Naive thymus-derived CD8-positive, alpha-beta T cell (primary cell): ENCODE data around the gene MSH3. TPM values are rescaled to one million over a fixed set of nuclear protein-coding genes. Genes with fewer than 3 reads are reported as not detected.
"Not testable (repeated sequence)": the region's sequence is repeated elsewhere in the genome, so short reads cannot be mapped to it uniquely, and the experiment has no call there.

ENCODE experiments used
- ATAC-seq, 2 donors: fragments of 150-1000 bp; cut with Tn5 transposase in 1 of 2; sonication (Bioruptor Pico), chemical (Tn5 transposase) in 1 of 2; 1 replicate in 1 of 2; 2 replicates in 1 of 2; pipeline ENCODE4 v1.10.0; 2021; ENCODE audit warnings: mild to moderate bottlenecking in 2 of 2, moderate library complexity in 2 of 2
- POLR2A ChIA-PET: fragments of 350-600 bp; sonication (Branson Sonifier 250); formaldehyde crosslinking; loops from one replicate; lab custom pipeline; 2021; ENCODE audit warnings: antibody characterized with exemption; lab: Charles Lee
- DNase-seq, 10 donors: peaks; one replicate each; pipeline versions ENCODE4 v3.0.0 to v3.0.0-alpha.2; 2020 to 2022
- H3K27ac Mint-ChIP-seq, 10 donors: one replicate each; pipeline ENCODE4 v1.8.0; 2020 to 2022; ENCODE audit warnings: mild to moderate bottlenecking in 10 of 10, mixed read lengths in 10 of 10, moderate library complexity in 4 of 10, inconsistent platforms in 1 of 10
- H3K27me3 Mint-ChIP-seq, 5 donors: one replicate each; pipeline ENCODE4 v1.8.0; 2021 to 2022; ENCODE audit warnings: mixed read lengths in 5 of 5
- H3K36me3 Mint-ChIP-seq, 3 donors: one replicate each; pipeline ENCODE4 v1.8.0; 2020 to 2022; ENCODE audit warnings: mixed read lengths in 3 of 3, mild to moderate bottlenecking in 2 of 3, inconsistent platforms in 1 of 3
- H3K4me1 Mint-ChIP-seq, 4 donors: one replicate each; pipeline ENCODE4 v1.8.0; 2021 to 2022; ENCODE audit warnings: mixed read lengths in 4 of 4
- H3K4me3 Mint-ChIP-seq, 10 donors: one replicate each; pipeline ENCODE4 v1.8.0; 2020 to 2022; ENCODE audit warnings: mild to moderate bottlenecking in 10 of 10, mixed read lengths in 10 of 10, moderate library complexity in 6 of 10, inconsistent platforms in 1 of 10
- H3K9me3 Mint-ChIP-seq, 9 donors: one replicate each; pipeline ENCODE4 v1.8.0; 2020 to 2022; ENCODE audit warnings: mixed read lengths in 9 of 9, mild to moderate bottlenecking in 3 of 9, inconsistent platforms in 1 of 9, moderate library complexity in 1 of 9
- polyA plus RNA-seq, 3 donors: library from polyadenylated mRNA; unstranded; fragments of 300-500 nt; fragmentation: Illumina TruSeq; gene quantifications; one replicate each; pipeline ENCODE4 v1.2.3, GENCODE V29; 2021
- total RNA-seq, 8 experiments: library from RNA in 2 of 8; stranded (reverse) in 2 of 8; gene quantifications; one replicate each; pipeline ENCODE4 v1.2.3 and lab custom pipeline; 2021 to 2026

MSH3 gene
- total and polyA plus RNA-seq, 5 experiments from 2014 or later, result 11.0 to 16.3 (median 13.0) TPM

DNA sequence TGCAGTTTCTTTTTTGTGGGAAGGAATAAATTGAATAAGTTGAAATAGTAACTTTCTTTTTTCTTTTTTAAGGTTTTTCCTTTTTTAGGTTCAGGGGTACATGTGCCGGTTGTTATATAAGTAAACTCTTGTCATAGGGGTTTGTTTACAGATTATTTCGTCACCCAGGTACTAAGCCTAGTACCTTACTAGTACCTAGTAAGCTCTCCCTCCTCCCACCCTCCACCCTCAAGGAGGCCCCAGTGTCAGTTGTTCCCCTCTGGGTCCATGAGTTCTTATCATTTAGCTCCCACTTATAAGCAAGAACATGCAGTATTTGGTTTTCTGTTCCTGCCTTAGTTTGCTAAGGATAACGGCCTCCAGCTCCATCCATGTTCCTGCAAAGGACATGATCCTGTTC lies 228.9 kb downstream of the MSH3 start:
- H3K36me3 Mint-ChIP-seq, result peaks cover 17 to 24% (median 21%) of the 10 kb centered on the region in 3 donors
- H3K27ac Mint-ChIP-seq, H3K27me3 Mint-ChIP-seq, DNase-seq, POLR2A ChIA-PET, ATAC-seq, H3K4me3 Mint-ChIP-seq: not testable (repeated sequence)
- peaks cover 5 to 13% (median 9%) of the 10 kb centered on the region in 4 donors for H3K4me1 Mint-ChIP-seq
- peaks cover 0 to 13% (median 0%) of the 10 kb centered on the region in 9 donors for H3K9me3 Mint-ChIP-seq

DNA sequence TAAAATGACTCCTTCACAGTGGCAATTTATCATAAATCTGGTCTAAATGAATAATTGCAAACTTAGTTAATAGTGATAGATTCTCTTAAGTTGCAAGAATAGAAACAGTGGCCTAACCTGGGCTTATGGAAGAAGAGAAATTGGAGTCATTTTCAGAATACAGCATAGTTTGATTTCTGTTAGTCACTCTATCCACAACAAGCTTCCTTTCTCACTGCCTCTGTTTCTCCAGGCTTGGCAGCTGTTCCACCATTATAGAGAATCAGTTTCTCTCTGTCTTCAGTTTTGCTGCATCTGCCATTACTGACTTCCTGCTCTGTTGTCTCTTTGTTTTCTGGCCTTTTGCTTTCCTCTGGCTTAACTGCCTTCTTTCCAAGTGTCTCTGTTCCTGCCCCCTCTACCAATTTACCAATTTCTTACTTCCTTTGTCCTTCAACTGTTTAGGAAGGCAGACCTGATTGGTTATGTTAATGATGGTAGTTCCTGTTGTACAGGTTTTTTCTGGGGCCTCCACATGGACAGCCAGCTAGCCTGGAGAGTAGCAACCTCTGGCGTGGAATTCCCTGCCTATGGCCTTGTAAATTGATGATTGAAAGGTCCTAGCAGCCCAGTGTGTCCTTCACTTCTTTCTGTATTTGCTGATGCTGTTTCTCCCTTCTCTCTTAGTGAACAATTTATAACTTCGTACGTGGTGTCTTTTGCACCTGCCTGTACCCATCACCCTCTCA lies 229.8 kb downstream of the MSH3 start:
- POLR2A ChIA-PET, result no interaction called here
- DNase-seq (no peak), ATAC-seq (no peak)
- Mint-ChIP-seq H3K27me3 (no peaks in the 10 kb centered on the region), H3K4me3 (no peak overlapping the region), H3K36me3 (peaks cover 17 to 22% (median 18%) of the 10 kb centered on the region in 3 donors), H3K27ac (peak overlapping the region in 7 of 10 donors; percentile 7 to 81 (median 30)), H3K4me1 (peaks cover 5 to 13% (median 9%) of the 10 kb centered on the region in 4 donors), H3K9me3 (peaks cover 0 to 13% (median 0%) of the 10 kb centered on the region in 9 donors)

DNA sequence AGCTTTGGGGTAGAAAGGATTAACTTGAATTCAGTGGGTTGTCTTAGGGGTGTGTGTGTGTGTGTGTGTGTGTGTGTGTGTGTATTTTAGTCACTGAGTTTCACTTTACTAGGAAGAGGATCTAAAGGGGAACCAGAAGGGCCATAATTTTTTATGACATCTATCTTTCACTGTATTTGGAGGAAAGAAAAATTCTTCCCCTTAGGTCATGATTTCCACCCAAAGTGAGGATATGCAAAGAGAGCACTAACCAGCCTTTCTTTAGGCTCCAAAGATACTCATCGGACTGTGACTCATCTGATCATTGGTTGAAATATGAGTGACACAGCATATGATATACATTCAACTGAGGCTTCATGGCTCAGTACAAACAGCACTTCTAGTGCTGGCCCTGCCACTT lies 230.5 kb downstream of the MSH3 start:
- POLR2A ChIA-PET, result no interaction called here
- Mint-ChIP-seq H3K36me3 (peaks cover 17 to 24% (median 22%) of the 10 kb centered on the region in 3 donors), H3K27me3 (no peaks in the 10 kb centered on the region), H3K9me3 (peaks cover 0 to 13% (median 0%) of the 10 kb centered on the region in 9 donors), H3K4me3 (no peak overlapping the region), H3K4me1 (peaks cover 5 to 13% (median 9%) of the 10 kb centered on the region in 4 donors), H3K27ac (peak overlapping the region in 7 of 10 donors; percentile 7 to 81 (median 46))
- no peak for ATAC-seq
- DNase-seq, result no peak

DNA sequence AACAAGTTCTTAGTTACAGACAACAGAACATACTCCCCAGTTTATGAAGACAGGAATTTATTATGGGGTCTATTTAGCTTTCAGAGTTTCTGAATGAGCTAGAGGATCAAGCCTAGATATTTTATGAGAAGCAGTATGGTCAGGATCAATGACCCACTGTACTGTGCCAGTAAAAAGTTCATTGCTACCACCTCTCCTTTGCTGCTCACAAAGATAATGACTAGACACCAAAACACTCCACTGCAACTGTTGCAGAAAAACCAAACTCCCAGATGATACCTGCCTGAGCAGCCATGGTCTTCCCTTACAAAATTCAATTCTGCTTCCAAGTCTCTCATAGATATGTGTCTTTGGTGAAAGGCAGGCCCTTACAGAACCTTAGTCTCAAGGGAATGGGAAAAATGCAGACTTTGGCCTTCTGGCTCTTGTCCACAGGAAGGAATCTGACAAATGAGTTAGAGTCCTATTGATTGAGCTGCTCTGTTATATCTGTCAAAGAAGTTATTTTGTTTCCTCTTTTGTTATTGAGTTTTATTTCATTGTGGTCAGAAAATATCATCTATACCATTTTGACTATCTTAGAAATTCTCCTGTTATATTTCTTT lies 231.0 kb downstream of the MSH3 start:
- no peaks in the 10 kb centered on the region for H3K27me3 Mint-ChIP-seq
- peak overlapping the region in 5 of 10 donors; percentile 3 to 79 (median 23) for H3K27ac Mint-ChIP-seq
- no peak overlapping the region for H3K4me3 Mint-ChIP-seq
- DNase-seq, result no peak
- H3K4me1 Mint-ChIP-seq, result peaks cover 5 to 13% (median 9%) of the 10 kb centered on the region in 4 donors
- H3K36me3 Mint-ChIP-seq, result peaks cover 16 to 25% (median 24%) of the 10 kb centered on the region in 3 donors
- POLR2A ChIA-PET, result no interaction called here
- no peak for ATAC-seq
- peaks cover 0 to 13% (median 0%) of the 10 kb centered on the region in 9 donors for H3K9me3 Mint-ChIP-seq

DNA sequence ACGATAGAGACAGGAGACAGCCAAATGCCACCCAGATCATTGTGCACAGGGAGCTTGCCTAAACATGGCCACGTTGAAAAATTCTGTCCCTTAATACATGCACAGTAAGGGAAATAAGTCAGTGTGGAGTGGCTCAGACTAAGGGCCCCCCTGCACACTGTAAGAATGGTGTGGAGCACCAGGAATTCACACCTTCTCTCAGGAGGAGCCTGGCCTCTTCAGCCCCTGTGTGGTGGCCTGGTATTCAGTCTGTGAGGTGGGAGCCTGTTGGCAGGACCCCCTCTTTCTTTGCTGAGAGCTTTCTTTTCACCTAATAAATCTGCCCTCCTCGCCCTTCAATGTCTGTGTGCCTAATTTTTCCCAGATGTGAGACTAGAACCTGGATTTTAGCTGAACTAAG lies 239.6 kb downstream of the MSH3 start:
- Mint-ChIP-seq H3K36me3 (peaks cover 9 to 10% (median 9%) of the 10 kb centered on the region in 3 donors), H3K9me3 (peaks cover 0 to 4% (median 0%) of the 10 kb centered on the region in 9 donors)

DNA sequence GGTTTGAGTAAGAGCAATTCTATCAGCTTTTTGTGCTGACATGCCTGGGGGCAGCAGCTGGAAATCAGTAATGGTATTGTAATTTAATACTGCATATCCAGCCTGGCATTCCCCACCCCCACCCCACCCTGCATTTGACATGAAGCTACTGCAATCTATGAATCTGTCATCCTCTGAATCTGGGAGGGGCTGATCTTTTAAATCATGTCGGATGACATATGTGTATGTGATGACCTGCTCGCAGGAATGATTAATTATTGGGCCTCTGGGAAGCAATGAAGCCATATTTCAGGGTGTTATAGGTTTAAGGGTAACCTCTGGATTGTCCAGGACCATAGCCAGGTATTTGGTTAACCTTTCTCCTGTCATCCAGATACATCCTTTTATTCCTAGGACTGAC lies 241.1 kb downstream of the MSH3 start:
- peaks cover 2 to 9% (median 6%) of the 10 kb centered on the region in 3 donors for H3K36me3 Mint-ChIP-seq

More for the DNA sequence above, 239.6 kb downstream of the MSH3 start:
- no peaks in the 10 kb centered on the region for H3K4me1 Mint-ChIP-seq
- no peak overlapping the region for H3K4me3 Mint-ChIP-seq
- ATAC-seq (no peak), DNase-seq (no peak)
- no peaks in the 10 kb centered on the region for H3K27me3 Mint-ChIP-seq
- POLR2A ChIA-PET, result no interaction called here
- peak overlapping the region in 1 of 10 donors; percentile 26 for H3K27ac Mint-ChIP-seq

DNA sequence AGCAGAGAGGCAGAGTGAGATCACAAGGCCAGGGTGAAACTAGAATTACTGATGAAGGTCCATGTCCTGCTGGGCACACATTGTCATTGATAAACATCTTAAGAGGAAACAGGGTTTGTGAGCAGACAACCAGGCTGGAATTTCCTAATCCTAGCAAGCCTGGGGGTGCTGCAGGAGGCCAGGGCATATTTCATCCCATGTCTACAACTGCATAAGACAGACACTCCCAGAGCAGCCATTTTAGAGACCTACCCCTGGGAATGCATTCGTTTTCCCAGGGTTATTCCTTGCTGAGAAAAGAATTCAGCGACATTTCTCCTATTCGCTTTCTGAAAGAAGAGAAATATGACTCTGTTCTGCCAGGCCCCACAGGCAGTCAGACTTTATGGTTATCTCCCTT lies 248.2 kb downstream of the MSH3 start:
- H3K27ac Mint-ChIP-seq, H3K4me1 Mint-ChIP-seq, DNase-seq, H3K4me3 Mint-ChIP-seq, ATAC-seq, H3K27me3 Mint-ChIP-seq: not testable (repeated sequence)
- H3K36me3 Mint-ChIP-seq, result peaks cover 3 to 34% (median 23%) of the 10 kb centered on the region in 3 donors
- H3K9me3 Mint-ChIP-seq, result peaks cover 0 to 28% (median 17%) of the 10 kb centered on the region in 9 donors
- POLR2A ChIA-PET, result interaction anchor here (0.6 kb wide), 1 partner anchor 70 kb away, joined by 5 read pairs; no protein-coding TSS in a partner anchor

More for the DNA sequence above, 241.1 kb downstream of the MSH3 start:
- no peak overlapping the region for H3K27ac Mint-ChIP-seq
- peaks cover 0 to 10% (median 2%) of the 10 kb centered on the region in 9 donors for H3K9me3 Mint-ChIP-seq
- DNase-seq, result no peak
- POLR2A ChIA-PET, result no interaction called here
- no peak overlapping the region for H3K4me3 Mint-ChIP-seq
- H3K27me3 Mint-ChIP-seq, result no peaks in the 10 kb centered on the region
- no peak for ATAC-seq
- H3K4me1 Mint-ChIP-seq, result no peaks in the 10 kb centered on the region

DNA sequence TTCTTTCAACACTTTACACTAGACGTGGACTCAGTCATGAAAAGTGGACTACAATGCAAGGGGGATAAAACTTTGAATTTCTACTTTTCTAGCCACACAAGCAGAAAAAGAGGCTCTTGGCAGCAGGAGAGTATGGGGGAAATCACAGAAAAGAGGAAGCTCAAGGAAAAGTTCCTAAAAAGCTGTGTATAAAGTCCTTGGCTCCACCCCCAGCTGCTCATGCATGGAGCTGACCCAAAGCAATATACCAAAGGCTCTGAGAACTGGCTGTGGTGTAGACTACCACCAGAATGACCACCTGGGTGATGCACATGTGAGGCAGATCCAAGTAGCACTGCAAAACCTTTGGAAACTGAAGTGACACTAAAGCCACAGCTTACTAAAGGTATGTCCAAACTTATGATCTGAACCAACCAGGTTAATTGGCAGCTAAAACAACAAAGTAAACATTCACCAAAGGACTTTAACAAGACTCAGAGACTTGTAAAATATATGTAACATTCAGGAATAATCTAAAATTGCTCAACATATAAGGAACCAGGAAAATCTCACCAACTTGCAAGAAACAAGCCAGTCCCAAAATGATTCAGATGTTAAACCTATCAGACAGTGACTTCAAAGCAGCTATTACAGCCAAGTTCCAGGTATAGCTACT lies 250.2 kb downstream of the MSH3 start:
- Mint-ChIP-seq H3K27me3 (no peaks in the 10 kb centered on the region), H3K4me1 (no peaks in the 10 kb centered on the region), H3K27ac (no peak overlapping the region), H3K4me3 (no peak overlapping the region), H3K36me3 (peaks cover 3 to 34% (median 23%) of the 10 kb centered on the region in 3 donors), H3K9me3 (peaks cover 0 to 24% (median 15%) of the 10 kb centered on the region in 9 donors)
- POLR2A ChIA-PET, result no interaction called here
- no peak for DNase-seq
- no peak for ATAC-seq

DNA sequence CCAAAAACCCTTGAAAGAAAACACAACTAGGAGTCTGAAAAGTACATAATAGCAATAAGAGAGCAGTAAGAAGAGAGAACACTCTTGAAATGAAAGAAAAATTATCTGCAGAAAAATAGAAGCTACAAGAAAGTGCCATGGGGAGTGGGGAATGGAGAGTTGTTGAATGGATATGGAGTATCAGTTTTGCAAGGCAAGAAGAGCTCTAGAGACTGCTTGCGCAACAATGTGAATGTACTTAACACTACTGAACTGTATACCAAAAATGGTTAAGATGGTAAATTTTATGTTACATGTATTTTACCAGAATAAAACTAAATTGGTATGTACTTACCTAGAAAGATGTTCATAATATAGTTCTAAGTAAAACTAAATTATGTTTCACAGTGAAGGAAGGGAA lies 251.0 kb downstream of the MSH3 start:
- Mint-ChIP-seq H3K36me3 (peaks cover 3 to 31% (median 23%) of the 10 kb centered on the region in 3 donors), H3K4me1 (no peaks in the 10 kb centered on the region), H3K27ac (no peak overlapping the region), H3K4me3 (no peak overlapping the region), H3K27me3 (no peaks in the 10 kb centered on the region), H3K9me3 (peaks cover 0 to 24% (median 14%) of the 10 kb centered on the region in 9 donors)
- DNase-seq (no peak), ATAC-seq (no peak)
- POLR2A ChIA-PET, result no interaction called here

DNA sequence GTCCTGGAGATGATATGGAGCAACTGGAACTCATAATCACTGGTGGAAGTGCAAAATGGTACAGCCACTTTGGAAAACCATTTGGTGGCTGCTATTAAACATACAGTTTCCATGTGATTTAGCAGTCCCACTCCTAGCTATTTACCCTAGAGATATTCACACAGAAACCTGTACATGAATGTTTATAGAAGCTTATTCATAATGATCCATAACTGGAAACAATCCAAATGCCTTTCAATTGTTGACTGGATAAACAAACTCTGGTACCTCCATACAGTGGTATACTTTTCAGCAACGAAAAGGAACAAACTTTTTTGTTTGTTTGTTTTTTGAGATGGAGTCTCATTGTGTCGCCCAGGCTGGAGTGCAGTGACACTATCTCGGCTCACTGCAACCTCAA lies 258.0 kb downstream of the MSH3 start:
- peaks cover 0 to 2% (median 0%) of the 10 kb centered on the region in 4 donors for H3K4me1 Mint-ChIP-seq
- POLR2A ChIA-PET, result no interaction called here

DNA sequence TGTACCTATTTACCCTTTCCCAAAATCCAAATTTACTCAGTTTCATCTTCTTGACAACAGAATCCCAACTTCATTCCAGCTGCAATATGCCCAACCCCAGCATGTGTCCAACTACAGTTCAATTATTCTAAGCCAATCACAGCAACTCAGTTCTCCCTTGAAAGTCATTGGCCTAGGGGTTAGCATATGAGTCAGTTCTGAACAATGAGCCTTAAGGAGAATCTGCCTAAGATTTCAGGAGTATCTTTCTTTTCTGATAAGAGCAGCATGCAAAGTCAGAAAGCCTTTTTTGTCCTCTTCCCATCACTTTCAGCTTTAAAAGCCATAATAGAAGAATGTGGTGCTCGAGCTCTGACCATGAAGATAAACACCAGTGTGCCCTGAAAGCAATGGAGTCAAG lies 261.3 kb downstream of the MSH3 start:
- DNase-seq (no peak), ATAC-seq (no peak)
- Mint-ChIP-seq H3K27me3 (no peaks in the 10 kb centered on the region), H3K36me3 (peaks cover 0 to 15% (median 5%) of the 10 kb centered on the region in 3 donors), H3K27ac (no peak overlapping the region), H3K9me3 (peaks cover 0 to 8% (median 3%) of the 10 kb centered on the region in 9 donors), H3K4me3 (no peak overlapping the region), H3K4me1 (peaks cover 6 to 13% (median 10%) of the 10 kb centered on the region in 4 donors)
- POLR2A ChIA-PET, result no interaction called here

More for the DNA sequence above, 258.0 kb downstream of the MSH3 start:
- Mint-ChIP-seq H3K4me3 (no peak overlapping the region), H3K36me3 (peaks cover 0 to 15% (median 5%) of the 10 kb centered on the region in 3 donors), H3K27me3 (no peaks in the 10 kb centered on the region), H3K9me3 (peaks cover 0 to 9% (median 3%) of the 10 kb centered on the region in 9 donors), H3K27ac (no peak overlapping the region)
- DNase-seq, result no peak
- ATAC-seq, result no peak

DNA sequence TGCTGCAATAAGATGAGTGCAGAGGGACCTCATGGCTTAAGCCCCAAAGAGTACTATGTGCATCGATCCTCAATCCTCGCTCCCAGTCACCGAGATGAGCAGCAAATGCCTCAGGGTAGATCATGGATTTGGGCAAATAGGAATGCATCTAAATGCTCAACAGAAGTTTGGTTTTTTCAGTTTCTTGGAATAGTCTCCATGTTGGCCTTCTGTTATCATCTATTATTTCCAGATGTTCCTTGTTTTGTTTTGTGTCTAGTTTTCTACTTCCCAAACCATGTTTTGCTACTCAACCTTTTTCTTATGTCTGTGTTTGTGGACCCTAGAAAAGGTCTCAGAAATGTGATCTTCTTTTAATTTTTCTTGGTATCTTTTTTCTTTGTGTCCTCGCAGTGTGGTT lies 262.2 kb downstream of the MSH3 start:
- POLR2A ChIA-PET, result no interaction called here
- Mint-ChIP-seq H3K27ac (no peak overlapping the region), H3K9me3 (peaks cover 0 to 7% (median 3%) of the 10 kb centered on the region in 9 donors), H3K4me1 (peaks cover 6 to 13% (median 10%) of the 10 kb centered on the region in 4 donors), H3K27me3 (no peaks in the 10 kb centered on the region), H3K4me3 (no peak overlapping the region), H3K36me3 (peaks cover 0 to 8% (median 5%) of the 10 kb centered on the region in 3 donors)
- DNase-seq (no peak), ATAC-seq (no peak)
